Measurements from ENCODE around the gene CACNA1G.

The CACNA1G gene

DNA sequence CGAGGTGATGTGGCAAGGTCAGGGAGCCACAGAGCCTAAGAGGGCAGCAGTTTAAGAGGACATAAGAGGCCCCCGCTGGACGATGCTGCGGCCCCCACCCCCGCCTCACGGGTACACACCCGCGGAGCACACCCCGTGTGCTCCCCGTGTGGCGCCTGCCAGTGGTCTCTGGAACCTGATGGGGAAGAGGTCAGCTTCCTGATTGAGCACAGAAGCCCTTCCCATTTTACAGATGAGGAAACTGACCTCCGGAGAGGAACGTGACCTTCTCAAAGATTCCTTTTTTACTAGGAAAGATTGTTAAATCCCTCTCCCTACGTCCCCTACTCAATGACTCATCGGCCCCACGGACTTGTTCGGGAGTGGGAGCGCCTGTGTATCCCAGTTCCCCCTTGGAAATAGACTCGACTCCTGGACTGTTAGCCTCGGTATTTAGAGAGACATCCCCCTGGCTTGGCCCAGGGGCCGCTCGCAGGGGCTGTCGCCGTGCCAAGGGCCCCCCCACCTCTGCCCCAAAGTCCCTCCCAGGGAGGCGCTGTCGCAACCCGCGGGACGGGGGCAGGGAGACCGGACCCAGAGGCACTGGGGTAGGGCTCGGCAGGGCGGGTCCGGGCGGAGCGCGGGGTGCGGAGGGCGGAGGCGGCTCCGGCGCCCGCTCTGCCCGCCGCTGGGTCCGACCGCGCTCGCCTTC lies 73.9 kb downstream of the CACNA1G start, which contains the start of gene ABCC3:
TSS of gene ABCC3 (plus strand) at position 658 of the 691 bp plus-strand sequence. CDS start 56 bp downstream, outside the sequence.
- H3K79me2 ChIP-seq (ENCODE audit: insufficient read depth, low read length): no peaks in the 10 kb centered on the region
- H3K27me3 ChIP-seq (ENCODE audit: insufficient read depth, low read length, poor library complexity, severe bottlenecking): no peaks in the 10 kb centered on the region
- no peaks in the 10 kb centered on the region for H4K20me1 ChIP-seq (ENCODE audit: insufficient read depth, low read length, poor library complexity, severe bottlenecking)
- no peak within 1 kb of the TSS for H3K9ac ChIP-seq (ENCODE audit: low read depth, low read length, poor library complexity, severe bottlenecking)
- no peak within 1 kb of the TSS for H2AFZ ChIP-seq (ENCODE audit: low read length)
- no peak within 1 kb of the TSS for H3K4me3 ChIP-seq (ENCODE audit: low read length, poor library complexity, severe bottlenecking)
- H3F3A ChIP-seq (ENCODE audit: low read depth): no peaks in the 10 kb centered on the region
- H3K4me2 ChIP-seq (ENCODE audit: low read depth, low read length, poor library complexity, severe bottlenecking): no peak within 1 kb of the TSS
- H3K36me3 ChIP-seq (ENCODE audit: insufficient read depth, low read length): no peaks in the 10 kb centered on the region
- TF ChIP-seq EZH2phosphoT487 (IDR thresholded peaks at IDR 0.05; ENCODE audit: borderline replicate concordance): no peak
- TF ChIP-seq, protein P1, sequence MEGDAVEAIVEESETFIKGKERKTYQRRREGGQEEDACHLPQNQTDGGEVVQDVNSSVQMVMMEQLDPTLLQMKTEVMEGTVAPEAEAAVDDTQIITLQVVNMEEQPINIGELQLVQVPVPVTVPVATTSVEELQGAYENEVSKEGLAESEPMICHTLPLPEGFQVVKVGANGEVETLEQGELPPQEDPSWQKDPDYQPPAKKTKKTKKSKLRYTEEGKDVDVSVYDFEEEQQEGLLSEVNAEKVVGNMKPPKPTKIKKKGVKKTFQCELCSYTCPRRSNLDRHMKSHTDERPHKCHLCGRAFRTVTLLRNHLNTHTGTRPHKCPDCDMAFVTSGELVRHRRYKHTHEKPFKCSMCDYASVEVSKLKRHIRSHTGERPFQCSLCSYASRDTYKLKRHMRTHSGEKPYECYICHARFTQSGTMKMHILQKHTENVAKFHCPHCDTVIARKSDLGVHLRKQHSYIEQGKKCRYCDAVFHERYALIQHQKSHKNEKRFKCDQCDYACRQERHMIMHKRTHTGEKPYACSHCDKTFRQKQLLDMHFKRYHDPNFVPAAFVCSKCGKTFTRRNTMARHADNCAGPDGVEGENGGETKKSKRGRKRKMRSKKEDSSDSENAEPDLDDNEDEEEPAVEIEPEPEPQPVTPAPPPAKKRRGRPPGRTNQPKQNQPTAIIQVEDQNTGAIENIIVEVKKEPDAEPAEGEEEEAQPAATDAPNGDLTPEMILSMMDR (conservative IDR thresholded peaks at IDR 0.05; ENCODE audit: low read length): no peak
- no peaks in the 10 kb centered on the region for H3K4me1 ChIP-seq (ENCODE audit: insufficient read depth, low read length, poor library complexity, severe bottlenecking)
- no peaks in the 10 kb centered on the region for H3K9me2 ChIP-seq (replicated peaks; ENCODE audit: low read depth, low read length)
- no peaks in the 10 kb centered on the region for H3K9me3 ChIP-seq (ENCODE audit: insufficient read depth, low read depth, low read length)

- no peaks in the 10 kb centered on the region for H4K20me1 ChIP-seq (ENCODE audit: insufficient read depth, low read length, poor library complexity, severe bottlenecking)
- H3F3A ChIP-seq (ENCODE audit: low read depth): no peaks in the 10 kb centered on the region
- H3K9ac ChIP-seq (ENCODE audit: low read depth, low read length, poor library complexity, severe bottlenecking): no peak overlapping the region
- H3K4me2 ChIP-seq (ENCODE audit: low read depth, low read length, poor library complexity, severe bottlenecking): no peak overlapping the region
- H3K36me3 ChIP-seq (ENCODE audit: insufficient read depth, low read length): no peaks in the 10 kb centered on the region
- no peak overlapping the region for H2AFZ ChIP-seq (ENCODE audit: low read length)
- no peaks in the 10 kb centered on the region for H3K4me1 ChIP-seq (ENCODE audit: insufficient read depth, low read length, poor library complexity, severe bottlenecking)
- H3K79me2 ChIP-seq (ENCODE audit: insufficient read depth, low read length): no peaks in the 10 kb centered on the region
- TF ChIP-seq, protein P1 (conservative IDR thresholded peaks at IDR 0.05; ENCODE audit: low read length): no peak
- TF ChIP-seq EZH2phosphoT487 (IDR thresholded peaks at IDR 0.05; ENCODE audit: borderline replicate concordance): no peak
- no peak overlapping the region for H3K4me3 ChIP-seq (ENCODE audit: low read length, poor library complexity, severe bottlenecking)
- H3K9me3 ChIP-seq (ENCODE audit: insufficient read depth, low read depth, low read length): no peaks in the 10 kb centered on the region
- H3K27me3 ChIP-seq (ENCODE audit: insufficient read depth, low read length, poor library complexity, severe bottlenecking): no peaks in the 10 kb centered on the region
- no peaks in the 10 kb centered on the region for H3K9me2 ChIP-seq (replicated peaks; ENCODE audit: low read depth, low read length)
Measured at GRCh38 chr17:50634915-50635731, 74.6 kb downstream of the CACNA1G start.

DNA sequence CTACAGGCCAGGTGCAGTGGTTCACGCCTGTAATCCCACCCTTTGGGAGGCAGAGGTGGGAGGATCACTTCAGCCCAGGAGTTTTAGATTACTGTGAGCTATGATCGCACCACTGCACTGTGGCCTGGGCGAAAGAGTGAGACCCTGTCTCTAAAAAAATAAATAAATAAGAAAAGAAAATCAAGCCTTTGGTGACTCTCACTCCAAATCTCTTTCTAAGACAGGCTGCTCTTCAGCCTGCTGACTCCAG lies 75.1 kb downstream of the CACNA1G start:
- H3K9me3 ChIP-seq (ENCODE audit: insufficient read depth, low read depth, low read length): no peaks in the 10 kb centered on the region
- no peaks in the 10 kb centered on the region for H3K4me1 ChIP-seq (ENCODE audit: insufficient read depth, low read length, poor library complexity, severe bottlenecking)
- H3K79me2 ChIP-seq (ENCODE audit: insufficient read depth, low read length): no peaks in the 10 kb centered on the region
- no peak overlapping the region for H3K4me2 ChIP-seq (ENCODE audit: low read depth, low read length, poor library complexity, severe bottlenecking)
- no peak overlapping the region for H2AFZ ChIP-seq (ENCODE audit: low read length)
- no peak overlapping the region for H3K9ac ChIP-seq (ENCODE audit: low read depth, low read length, poor library complexity, severe bottlenecking)
- no peak overlapping the region for H3K4me3 ChIP-seq (ENCODE audit: low read length, poor library complexity, severe bottlenecking)
- no peaks in the 10 kb centered on the region for H3F3A ChIP-seq (ENCODE audit: low read depth)
- no peaks in the 10 kb centered on the region for H3K27me3 ChIP-seq (ENCODE audit: insufficient read depth, low read length, poor library complexity, severe bottlenecking)
- no peaks in the 10 kb centered on the region for H4K20me1 ChIP-seq (ENCODE audit: insufficient read depth, low read length, poor library complexity, severe bottlenecking)
- TF ChIP-seq, protein P1 (conservative IDR thresholded peaks at IDR 0.05; ENCODE audit: low read length): no peak
- TF ChIP-seq EZH2phosphoT487 (IDR thresholded peaks at IDR 0.05; ENCODE audit: borderline replicate concordance): no peak
- H3K9me2 ChIP-seq (replicated peaks; ENCODE audit: low read depth, low read length): no peaks in the 10 kb centered on the region
- H3K36me3 ChIP-seq (ENCODE audit: insufficient read depth, low read length): no peaks in the 10 kb centered on the region

Measured in Loucy (cell line).